Body of pancreas (tissue), 4 donors: Measurements from ENCODE around the gene RIC1.

Experiments
- POLR2A ChIP-seq, 3 donors: fragments of 450-650 bp; IDR thresholded peaks; one replicate each; pipeline ENCODE4 v1.6.1; 2016; ENCODE audit warnings: antibody characterized with exemption in 3 of 3, mild to moderate bottlenecking in 2 of 3
- TF ChIP-seq, protein P1 (sequence below), 7 experiments: fragments of 450-650 bp in 4 of 7; fragments of 200-600 bp in 3 of 7; sonication (generic) in 3 of 7; IDR thresholded peaks; one replicate each; pipeline ENCODE4 v1.5.1; 2016 to 2019; ENCODE audit warnings: antibody characterized with exemption in 7 of 7

DNA sequence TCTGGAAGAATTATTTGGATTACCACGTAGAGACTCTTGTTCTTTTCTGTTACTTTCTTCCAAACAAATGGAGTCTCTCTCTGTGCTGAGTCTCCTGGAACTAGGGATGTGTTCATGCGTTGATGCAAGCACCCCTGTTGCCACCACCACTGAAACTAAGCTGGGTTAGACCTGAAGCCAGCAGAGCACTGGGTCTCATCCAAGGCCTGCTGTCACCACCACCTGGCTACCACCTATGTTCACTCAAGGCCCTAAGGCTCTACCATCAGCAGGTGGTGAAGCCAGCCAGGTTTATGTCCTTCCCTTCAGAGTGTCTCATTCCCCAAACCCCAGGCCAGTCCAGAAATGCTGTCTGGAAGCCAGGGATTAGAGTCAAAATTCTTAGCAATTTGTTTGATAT lies 13.3 kb downstream of the RIC1 start:
- TF ChIP-seq, protein P1, sequence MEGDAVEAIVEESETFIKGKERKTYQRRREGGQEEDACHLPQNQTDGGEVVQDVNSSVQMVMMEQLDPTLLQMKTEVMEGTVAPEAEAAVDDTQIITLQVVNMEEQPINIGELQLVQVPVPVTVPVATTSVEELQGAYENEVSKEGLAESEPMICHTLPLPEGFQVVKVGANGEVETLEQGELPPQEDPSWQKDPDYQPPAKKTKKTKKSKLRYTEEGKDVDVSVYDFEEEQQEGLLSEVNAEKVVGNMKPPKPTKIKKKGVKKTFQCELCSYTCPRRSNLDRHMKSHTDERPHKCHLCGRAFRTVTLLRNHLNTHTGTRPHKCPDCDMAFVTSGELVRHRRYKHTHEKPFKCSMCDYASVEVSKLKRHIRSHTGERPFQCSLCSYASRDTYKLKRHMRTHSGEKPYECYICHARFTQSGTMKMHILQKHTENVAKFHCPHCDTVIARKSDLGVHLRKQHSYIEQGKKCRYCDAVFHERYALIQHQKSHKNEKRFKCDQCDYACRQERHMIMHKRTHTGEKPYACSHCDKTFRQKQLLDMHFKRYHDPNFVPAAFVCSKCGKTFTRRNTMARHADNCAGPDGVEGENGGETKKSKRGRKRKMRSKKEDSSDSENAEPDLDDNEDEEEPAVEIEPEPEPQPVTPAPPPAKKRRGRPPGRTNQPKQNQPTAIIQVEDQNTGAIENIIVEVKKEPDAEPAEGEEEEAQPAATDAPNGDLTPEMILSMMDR (IDR thresholded peaks at IDR 0.05), result no peak
- no peak for TF ChIP-seq POLR2A (IDR thresholded peaks at IDR 0.05)
